Gastroesophageal sphincter (tissue), 4 donors: ENCODE data around the gene PLPP7. TPM values are rescaled to one million over a fixed set of nuclear protein-coding genes. Genes with fewer than 3 reads are reported as not detected.

Source experiments
- ATAC-seq: fragments of 150-250 bp; one replicate; pipeline ENCODE4 v1.9.1; 2016; ENCODE audit warnings: mild to moderate bottlenecking, moderate library complexity
- H3K27ac ChIP-seq, 4 donors: fragments of 200-600 bp; sonication (generic) in 3 of 4; 1 replicate in 3 of 4; 2 replicates in 1 of 4; pipeline ENCODE4 v1.5.1; 2016 to 2019
- H3K27me3 ChIP-seq: fragments of 200-600 bp; sonication (generic); one replicate; pipeline ENCODE4 v1.5.1; 2019
- H3K36me3 ChIP-seq, 2 donors: fragments of 200-600 bp; sonication (generic); one replicate each; pipeline ENCODE4 v1.5.1; 2019; ENCODE audit warnings: control low read depth in 1 of 2
- H3K4me1 ChIP-seq, 3 donors: fragments of 200-600 bp; sonication (generic); 1 replicate in 2 of 3; 2 replicates in 1 of 3; pipeline ENCODE4 v1.5.1; 2016 to 2019; ENCODE audit warnings: control low read depth in 2 of 3
- H3K4me3 ChIP-seq, 2 donors: fragments of 200-600 bp; sonication (generic); one replicate each; pipeline ENCODE4 v1.5.1; 2019; ENCODE audit warnings: mild to moderate bottlenecking in 1 of 2, moderate library complexity in 1 of 2
- H3K9me3 ChIP-seq, 3 donors: fragments of 200-600 bp; sonication (generic); one replicate each; pipeline ENCODE4 v1.5.1; 2017 to 2019; ENCODE audit warnings: control low read depth in 2 of 3
- EP300 ChIP-seq: sonication (generic); formaldehyde crosslinking; IDR thresholded peaks from one replicate; pipeline ENCODE4 v1.6.1; 2017; ENCODE audit warnings: antibody characterized with exemption, mild to moderate bottlenecking
- POLR2A ChIP-seq, 2 donors: fragments of 450-650 bp; IDR thresholded peaks; one replicate each; pipeline ENCODE4 v1.6.1; 2017; ENCODE audit warnings: antibody characterized with exemption in 2 of 2, mild to moderate bottlenecking in 2 of 2, moderate library complexity in 1 of 2
- POLR2AphosphoS5 ChIP-seq: sonication (generic); formaldehyde crosslinking; IDR thresholded peaks from one replicate; pipeline ENCODE4 v1.6.1; 2017; ENCODE audit warnings: antibody characterized with exemption
- WGBS, 2 donors: methylation state at CpG; one replicate each; pipeline ENCODE4 v1.1.5; 2018; ENCODE audit warnings: low coverage in 1 of 2; 5-methylcytosine and 5-hydroxymethylcytosine counted together
- total RNA-seq, 4 donors: library from RNA; depleted of rRNA; stranded (reverse); fragments of >200 nt; gene quantifications; one replicate each; pipeline ENCODE4 v1.1.0, GENCODE V29; 2016
- TF ChIP-seq, protein P1 (sequence below), 4 experiments: fragments of 200-600 bp in 2 of 4; fragments of 450-650 bp in 2 of 4; sonication (generic) in 1 of 4; IDR thresholded peaks; one replicate each; pipeline ENCODE4 v1.5.1; 2017 to 2019; ENCODE audit warnings: antibody characterized with exemption in 4 of 4, mild to moderate bottlenecking in 2 of 4, moderate library complexity in 2 of 4

PLPP7 gene
- total RNA-seq, 4 donors from 2014 or later: 9.7 to 21.1 (median 12.0) TPM

DNA sequence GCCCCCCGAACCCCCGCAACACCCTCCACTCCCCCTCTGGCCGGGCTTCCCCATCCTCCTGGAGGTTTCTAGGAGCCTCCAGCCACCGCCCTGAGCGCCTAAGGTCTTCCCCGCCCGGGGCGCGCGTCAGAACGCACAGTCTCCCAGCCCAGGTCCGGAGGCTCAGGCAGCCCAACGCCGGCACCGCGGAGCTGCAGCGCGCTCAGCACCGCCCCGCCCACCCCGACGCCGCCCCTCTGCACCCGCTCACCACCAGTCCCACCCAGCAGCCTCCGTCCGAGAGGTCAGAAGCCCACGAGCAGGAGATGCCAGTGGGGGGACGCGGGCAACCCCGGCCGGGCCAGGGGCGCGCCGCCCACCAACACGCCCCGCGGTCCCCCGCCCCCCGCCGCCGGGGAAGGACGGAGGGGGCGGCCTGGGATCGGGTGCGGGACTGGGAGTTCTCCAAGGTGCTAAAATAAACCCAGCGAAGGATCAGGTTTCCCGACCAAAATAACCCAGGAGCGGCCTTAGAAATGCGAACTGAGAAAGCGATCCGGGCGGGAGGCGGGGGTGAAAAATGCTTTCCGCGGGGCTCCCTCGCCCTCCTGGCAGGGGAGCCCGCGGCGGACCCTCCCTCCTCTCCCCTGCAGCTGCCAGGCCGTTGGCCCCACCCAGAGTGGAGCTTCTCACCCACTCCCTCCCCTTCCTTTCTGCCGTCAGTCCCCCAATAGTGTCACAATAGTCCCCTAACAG, 6.7 kb upstream of the PLPP7 start:
- 5% methylated on average over 4 of the region's 61 CpGs; no CpG with 5 or more reads in 1 of the 2 donors for WGBS, 2 donors
- no peak for ATAC-seq
- peak overlapping the region in 1 of 2 donors; percentile 46 for H3K4me3 ChIP-seq
- H3K36me3 ChIP-seq: no peaks in the 10 kb centered on the region
- TF ChIP-seq, protein P1, sequence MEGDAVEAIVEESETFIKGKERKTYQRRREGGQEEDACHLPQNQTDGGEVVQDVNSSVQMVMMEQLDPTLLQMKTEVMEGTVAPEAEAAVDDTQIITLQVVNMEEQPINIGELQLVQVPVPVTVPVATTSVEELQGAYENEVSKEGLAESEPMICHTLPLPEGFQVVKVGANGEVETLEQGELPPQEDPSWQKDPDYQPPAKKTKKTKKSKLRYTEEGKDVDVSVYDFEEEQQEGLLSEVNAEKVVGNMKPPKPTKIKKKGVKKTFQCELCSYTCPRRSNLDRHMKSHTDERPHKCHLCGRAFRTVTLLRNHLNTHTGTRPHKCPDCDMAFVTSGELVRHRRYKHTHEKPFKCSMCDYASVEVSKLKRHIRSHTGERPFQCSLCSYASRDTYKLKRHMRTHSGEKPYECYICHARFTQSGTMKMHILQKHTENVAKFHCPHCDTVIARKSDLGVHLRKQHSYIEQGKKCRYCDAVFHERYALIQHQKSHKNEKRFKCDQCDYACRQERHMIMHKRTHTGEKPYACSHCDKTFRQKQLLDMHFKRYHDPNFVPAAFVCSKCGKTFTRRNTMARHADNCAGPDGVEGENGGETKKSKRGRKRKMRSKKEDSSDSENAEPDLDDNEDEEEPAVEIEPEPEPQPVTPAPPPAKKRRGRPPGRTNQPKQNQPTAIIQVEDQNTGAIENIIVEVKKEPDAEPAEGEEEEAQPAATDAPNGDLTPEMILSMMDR (IDR thresholded peaks at IDR 0.05): no peak
- TF ChIP-seq POLR2A (IDR thresholded peaks at IDR 0.05): no peak
- no peak for TF ChIP-seq EP300
- no peak for TF ChIP-seq POLR2AphosphoS5
- no peak overlapping the region for H3K27ac ChIP-seq
- H3K9me3 ChIP-seq: no peaks in the 10 kb centered on the region
- peaks cover 42% of the 10 kb centered on the region for H3K27me3 ChIP-seq
- H3K4me1 ChIP-seq: peaks cover 0 to 21% (median 7%) of the 10 kb centered on the region in 3 donors

DNA sequence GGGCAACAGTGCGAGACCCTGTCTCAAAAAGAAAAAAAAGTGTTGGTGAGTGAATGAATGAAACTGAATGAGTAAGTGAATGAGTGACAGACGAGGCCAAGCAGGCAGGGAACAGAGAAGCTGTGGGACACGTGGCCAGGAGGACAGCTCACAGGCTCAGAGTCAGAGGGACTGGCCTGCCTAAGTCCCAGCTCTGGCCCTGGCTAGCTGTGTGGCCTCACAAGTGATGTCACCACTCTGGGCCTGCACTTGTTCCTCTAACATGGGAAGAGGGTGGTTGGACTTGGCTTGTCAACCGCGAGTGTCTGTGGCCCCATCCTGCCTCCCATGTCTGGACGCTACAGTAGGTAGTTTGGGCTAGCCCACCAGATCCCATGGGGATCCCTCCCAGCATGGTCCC, 4.7 kb upstream of the PLPP7 start:
- no peaks in the 10 kb centered on the region for H3K9me3 ChIP-seq
- H3K27ac ChIP-seq: no peak overlapping the region
- no peak overlapping the region for H3K4me3 ChIP-seq
- H3K36me3 ChIP-seq: no peaks in the 10 kb centered on the region
- 67 to 90% methylated on average over 1 to 6 of the region's 6 CpGs for WGBS, 2 donors
- peaks cover 0 to 26% (median 7%) of the 10 kb centered on the region in 3 donors for H3K4me1 ChIP-seq
- no peak for ATAC-seq
- H3K27me3 ChIP-seq: peaks cover 39% of the 10 kb centered on the region
- TF ChIP-seq POLR2AphosphoS5: no peak
- TF ChIP-seq, protein P1 (IDR thresholded peaks at IDR 0.05): no peak
- TF ChIP-seq POLR2A (IDR thresholded peaks at IDR 0.05): no peak
- no peak for TF ChIP-seq EP300

DNA sequence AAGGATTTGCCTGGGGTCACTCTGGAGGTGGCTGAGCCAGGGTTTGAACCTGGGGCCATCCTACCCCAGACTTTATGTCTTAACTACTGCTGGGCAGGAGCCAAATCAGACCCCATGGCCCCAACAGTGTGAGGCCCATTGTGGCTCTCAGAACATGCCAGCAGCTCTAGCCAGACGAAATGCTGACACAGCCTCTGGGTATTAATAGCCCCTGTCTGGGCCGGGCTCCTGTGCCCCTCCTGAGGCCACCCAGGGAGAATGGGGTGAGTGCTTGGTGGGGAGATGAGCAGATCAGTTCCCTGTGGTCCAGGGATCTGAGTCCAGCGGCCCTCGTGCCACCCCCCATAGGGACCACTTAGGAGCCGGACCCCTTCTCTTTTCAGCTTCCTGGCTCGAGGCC, 2.2 kb upstream of the PLPP7 start:
- no CpG with 5 or more reads among the region's 6 CpGs for WGBS, 2 donors
- Histone ChIP-seq H3K4me3 (no peak overlapping the region), H3K27ac (no peak overlapping the region), H3K36me3 (no peaks in the 10 kb centered on the region), H3K27me3 (peaks cover 14% of the 10 kb centered on the region), H3K9me3 (no peaks in the 10 kb centered on the region), H3K4me1 (peaks cover 0 to 47% (median 13%) of the 10 kb centered on the region in 3 donors)
- no peak for ATAC-seq
- TF ChIP-seq, protein P1 (IDR thresholded peaks at IDR 0.05): no peak
- no peak for TF ChIP-seq POLR2AphosphoS5
- no peak for TF ChIP-seq EP300
- TF ChIP-seq POLR2A (IDR thresholded peaks at IDR 0.05): no peak

DNA sequence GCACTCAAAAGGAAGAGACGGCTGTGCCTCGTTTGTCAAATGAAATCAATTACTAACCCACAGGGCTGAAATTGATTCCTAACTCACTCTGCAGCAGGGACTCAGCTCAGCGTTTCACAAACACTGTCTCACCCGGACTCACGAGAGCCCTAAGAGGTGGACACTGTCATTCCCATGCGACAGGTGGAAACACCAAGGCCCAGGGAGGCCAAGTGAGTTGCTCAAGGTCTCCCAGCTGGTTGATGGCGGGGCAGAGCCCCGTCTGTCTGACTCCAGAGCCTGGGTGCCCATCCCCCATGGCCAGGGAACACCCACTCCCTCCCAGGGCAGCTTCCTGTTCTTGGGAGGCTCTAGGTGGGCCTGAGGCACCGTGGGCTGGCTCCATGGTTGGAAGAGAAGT, 1.3 kb upstream of the PLPP7 start:
- H3K4me1 ChIP-seq: peaks cover 0 to 43% (median 6%) of the 10 kb centered on the region in 3 donors
- no peak overlapping the region for H3K27ac ChIP-seq

More for the DNA sequence above, 1.3 kb upstream of the PLPP7 start:
- Histone ChIP-seq H3K27me3 (peaks cover 5% of the 10 kb centered on the region), H3K4me3 (no peak overlapping the region), H3K36me3 (no peaks in the 10 kb centered on the region), H3K9me3 (no peaks in the 10 kb centered on the region)
- ATAC-seq: no peak
- no peak for TF ChIP-seq POLR2A (IDR thresholded peaks at IDR 0.05)
- TF ChIP-seq, protein P1 (IDR thresholded peaks at IDR 0.05): no peak
- TF ChIP-seq EP300: no peak
- no peak for TF ChIP-seq POLR2AphosphoS5
- 100% methylated on average over 1 of the region's 9 CpGs; no CpG with 5 or more reads in 1 of the 2 donors for WGBS, 2 donors
